GM19463 (cell line): Measurements from ENCODE around the gene C21orf58.

Experiments used
- ATAC-seq: cut with Tn5 transposase; IDR thresholded peaks from one replicate; pipeline ENCODE4 v1.9.1; 2021; ENCODE audit warnings: mild to moderate bottlenecking, moderate library complexity; ENCODE audit not compliant: unreplicated experiment

The C21orf58 gene

DNA sequence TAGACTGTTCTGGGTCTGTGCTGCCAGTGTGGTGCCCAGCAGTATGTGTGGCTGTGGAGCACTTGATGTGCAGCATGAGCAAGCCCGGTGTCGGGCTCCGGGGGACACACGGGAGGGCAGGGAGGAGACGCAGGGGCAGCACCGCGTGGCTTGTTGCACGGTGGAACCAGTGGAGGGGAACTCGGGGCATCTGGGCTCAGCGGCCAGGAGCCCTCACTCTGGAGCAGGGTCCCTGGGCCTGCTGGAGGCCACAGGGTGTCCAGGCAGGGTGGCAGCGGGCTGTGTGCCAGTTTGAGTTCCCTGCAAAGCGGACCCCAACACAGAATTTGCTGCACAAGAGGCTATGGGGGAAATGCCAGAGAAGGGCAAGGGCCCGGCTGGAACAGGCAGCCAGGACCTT lies 30.8 kb upstream of the C21orf58 start:
- ATAC-seq, result no peak

DNA sequence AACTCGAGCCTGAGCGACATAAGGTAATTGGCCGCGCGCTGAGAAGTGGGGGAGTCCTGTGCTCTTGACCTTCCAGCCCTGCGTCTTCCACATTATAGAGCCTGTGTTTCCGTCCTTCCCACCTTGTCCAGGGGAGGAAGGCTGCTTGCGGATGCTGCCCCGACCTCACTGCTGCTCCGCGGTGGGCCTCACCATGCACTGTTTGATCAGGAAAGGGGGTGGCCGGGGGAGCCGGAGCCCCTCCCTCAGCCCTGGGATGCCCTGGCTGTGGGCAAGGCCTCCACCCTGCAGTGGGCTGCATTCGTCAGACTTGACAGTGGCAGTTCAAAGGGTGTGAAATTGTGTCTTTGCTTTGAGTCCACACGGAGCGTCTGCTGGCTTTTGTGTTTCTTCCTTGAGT lies 30.4 kb upstream of the C21orf58 start:
- ATAC-seq, result no peak

DNA sequence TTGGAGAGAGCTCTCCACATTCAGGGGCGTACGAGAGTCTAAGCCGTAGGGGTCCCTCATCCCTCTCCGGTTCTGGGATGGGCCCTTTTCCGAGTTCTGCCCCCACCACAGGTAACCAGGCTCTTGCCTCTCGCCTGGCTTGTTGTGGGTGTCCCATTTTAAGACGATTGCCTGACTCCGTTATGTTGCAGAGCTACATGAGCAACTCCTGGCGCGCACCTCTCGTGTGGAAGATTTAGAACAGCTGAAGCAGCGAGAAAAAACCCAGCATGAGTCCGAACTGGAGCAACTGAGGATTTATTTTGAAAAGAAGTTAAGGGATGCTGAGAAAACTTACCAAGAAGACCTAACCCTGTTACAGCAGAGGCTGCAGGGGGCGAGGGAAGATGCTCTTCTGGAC lies 29.2 kb upstream of the C21orf58 start:
- ATAC-seq, result no peak

DNA sequence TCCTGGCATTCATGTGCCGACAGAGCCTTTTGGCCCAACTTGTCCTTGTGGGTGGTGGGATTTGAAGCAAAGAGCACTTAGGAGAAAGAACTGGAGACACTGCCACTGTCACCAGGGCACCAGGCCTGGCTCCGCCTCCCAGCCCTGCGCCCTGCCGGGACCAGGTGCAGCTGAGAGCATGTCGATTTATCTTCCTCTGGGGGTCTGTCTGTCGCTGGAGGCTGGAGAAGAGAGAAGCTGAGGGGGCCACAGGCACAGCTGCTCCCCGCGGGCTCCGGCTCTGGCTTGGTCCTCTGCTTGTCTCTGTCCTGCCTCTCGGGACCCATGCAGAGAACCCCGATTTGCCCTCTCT lies 28.5 kb upstream of the C21orf58 start:
- ATAC-seq, result no peak

DNA sequence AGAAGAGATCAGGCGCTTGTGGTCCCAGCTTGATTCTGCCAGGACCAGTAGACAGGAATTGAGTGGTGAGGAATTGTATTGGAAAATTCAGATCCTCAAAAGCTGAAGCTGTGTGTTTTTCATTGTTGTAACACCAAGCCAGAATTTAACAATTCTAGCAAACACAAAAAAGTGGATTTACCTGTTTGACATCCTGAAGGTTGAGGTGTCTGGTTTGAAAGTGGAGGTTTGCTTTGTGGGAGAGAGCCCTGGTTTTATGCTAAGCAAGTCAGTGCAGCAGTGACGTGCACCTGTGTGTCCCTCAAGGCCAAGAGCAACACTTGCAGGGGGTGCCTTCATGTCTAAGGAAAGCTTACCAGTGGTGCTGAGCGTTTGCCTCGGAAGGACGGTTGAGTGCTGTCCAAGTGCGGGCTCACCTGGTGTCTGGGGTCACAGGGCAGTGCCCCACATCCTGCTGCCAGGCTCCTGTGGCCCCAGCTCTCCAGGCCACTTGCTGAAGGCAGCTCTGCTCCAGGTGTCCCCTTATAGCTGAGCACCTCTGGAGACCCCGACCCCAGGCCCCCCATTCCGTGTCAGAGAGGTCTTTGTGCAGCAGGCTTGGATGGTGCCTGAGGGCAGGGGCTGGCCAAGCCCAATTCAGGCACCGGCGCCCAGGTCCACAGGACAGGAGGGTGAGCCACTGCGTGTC lies 27.9 kb upstream of the C21orf58 start:
- no peak for ATAC-seq

DNA sequence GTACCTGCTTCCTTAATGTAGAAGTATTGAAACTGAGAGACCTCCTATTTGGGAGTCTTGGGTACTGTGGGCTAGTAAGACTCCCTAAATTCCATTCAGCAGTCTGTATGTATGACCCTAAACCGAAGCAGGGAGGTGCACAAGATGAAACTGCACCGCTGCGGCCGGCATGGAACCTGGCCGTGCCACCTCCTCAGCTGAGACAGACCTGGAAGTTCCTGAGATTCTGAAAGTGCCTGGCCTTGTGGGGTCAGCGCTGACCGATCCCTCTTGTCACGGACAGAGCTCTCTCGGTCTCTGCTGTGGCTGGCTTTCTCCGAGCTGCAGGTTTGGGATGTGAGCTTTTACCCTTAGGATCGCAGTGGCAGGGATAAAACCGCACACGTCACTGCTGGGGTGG lies 27.3 kb upstream of the C21orf58 start:
- no peak for ATAC-seq

DNA sequence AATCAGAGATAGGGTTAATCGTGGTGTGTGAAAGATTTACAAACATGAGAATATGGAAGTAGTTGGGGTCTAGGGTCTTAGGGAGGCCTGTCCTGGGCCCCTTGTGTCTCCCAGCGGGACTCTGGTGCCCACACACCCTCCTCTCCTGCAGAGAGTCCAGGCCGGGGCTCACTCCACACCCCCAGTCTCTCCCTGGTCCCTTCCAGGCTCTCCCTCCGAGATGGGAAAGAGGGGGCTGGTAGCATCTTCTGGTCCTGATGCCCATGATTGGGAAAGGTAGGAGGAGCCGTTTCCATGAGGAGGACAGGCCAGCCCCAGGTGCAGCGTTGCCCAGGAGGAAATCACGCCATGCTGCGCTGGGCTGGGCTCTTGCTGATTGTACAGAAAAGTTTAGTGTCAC lies 26.9 kb upstream of the C21orf58 start:
- ATAC-seq, result no peak

DNA sequence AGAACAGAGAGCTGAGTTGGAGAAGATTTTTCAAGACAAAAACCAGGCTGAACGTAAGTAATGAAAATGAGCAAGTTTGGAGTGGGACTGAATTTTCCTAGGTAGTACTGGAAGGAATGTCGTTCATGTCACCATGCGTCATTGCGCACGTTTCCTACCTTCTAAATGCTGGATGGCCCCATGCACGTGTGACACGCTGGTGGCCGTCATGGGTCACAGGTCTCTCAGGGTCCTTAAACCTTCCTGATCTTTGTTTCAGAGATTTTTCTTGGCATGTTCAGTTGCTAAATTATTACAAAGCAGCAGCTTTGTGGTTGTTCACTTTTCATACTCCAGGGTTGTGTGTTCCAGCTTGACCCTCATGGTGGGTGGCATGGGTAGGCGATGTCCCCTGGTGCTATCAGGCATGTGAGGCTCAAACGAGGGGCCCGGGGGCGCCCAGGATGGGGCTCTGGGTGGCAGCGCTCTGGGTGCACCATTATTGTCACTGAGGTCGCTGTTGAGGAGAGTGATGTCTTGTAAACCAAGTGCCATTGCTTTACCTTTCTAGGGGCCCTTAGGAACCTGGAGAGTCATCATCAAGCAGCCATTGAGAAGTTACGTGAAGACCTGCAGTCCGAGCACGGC lies 25.6 kb upstream of the C21orf58 start:
- no peak for ATAC-seq

DNA sequence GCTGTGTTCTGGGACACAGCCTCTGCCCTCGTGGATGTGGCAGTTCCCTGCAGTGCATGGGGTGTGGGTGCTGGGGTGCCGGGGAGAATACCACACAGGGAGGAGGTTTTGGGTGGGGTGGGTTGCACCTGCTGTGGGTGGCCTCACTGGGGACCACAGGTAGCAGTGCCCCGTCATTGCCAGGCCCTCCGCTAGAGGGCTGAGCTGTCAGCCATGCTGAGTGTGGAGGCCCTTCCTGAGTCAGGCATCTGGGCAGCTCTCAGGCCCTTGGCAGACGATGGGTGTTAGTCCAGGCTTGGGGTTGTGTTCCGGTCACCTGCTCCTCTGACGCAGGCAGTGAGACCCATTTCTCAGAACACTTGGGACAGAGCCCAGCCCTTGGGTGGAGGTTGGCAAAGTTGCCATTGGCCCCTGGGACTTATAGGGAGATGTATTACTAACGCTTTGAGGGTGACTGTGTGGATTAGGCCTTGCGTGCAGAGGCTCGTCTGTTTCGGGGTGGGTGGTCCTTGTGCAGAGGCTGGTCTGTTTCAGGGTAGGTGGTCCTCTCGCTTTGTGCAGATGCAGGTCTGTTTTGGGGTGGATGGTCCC lies 24.2 kb upstream of the C21orf58 start:
- ATAC-seq, result no peak

DNA sequence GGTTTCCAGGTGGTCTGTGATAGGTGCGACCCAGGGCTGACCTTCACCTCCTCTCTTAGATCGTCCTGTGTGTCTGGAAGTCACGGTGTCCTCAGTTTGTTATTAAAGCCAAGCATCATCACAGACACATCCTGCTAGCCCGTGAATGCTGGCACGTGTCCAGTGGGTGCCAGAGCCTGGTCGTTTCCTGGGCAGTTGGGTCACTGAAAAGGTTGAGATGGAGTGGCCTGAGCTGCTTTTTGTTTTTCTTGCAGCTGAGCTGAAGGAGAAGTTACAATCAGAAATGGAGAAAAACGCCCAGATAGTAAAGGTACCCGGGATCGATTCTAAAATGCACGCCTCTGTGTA lies 23.5 kb upstream of the C21orf58 start:
- ATAC-seq, result no peak

DNA sequence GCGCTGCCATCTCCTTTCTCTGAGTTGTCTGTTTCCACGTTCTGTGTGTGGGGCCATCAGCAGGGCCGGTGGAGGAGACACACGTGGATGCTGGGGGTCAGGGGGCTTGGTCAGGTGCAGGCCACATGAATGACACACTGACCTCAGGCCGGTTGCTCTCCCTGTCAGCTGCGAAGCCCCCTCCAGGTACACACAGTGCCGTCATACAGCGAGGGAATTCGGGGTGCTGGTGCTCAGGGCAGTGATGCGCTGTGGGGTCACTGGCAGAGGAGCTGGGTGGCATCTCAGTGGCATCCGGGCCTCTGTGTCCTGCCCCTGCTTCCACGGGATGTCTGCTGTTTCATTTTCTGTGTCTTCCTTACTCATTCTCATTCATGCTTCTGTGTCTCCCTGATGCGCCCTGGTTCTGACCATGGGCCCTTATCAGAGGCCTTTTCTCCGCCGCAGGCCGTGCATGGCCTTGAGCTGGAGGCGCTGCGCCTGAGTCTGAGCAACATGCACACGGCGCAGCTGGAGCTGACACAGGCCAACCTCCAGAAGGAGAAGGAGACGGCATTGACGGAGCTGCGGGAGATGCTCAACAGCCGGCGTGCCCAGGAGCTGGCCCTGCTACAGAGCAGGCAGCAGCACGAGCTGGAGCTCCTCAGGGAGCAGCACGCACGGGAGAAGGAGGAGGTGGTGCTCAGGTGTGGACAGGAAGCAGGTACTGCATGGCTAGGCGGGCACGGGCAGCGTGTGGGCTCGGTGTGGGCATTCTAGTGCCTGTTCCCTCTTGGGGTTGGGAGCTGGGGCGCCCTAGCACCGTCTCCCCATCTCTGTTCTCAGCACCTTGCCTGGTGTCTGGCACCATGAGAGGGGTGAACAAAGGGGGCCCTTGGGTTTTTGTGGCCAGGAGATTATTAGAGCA lies 22.9 kb upstream of the C21orf58 start:
- no peak for ATAC-seq

DNA sequence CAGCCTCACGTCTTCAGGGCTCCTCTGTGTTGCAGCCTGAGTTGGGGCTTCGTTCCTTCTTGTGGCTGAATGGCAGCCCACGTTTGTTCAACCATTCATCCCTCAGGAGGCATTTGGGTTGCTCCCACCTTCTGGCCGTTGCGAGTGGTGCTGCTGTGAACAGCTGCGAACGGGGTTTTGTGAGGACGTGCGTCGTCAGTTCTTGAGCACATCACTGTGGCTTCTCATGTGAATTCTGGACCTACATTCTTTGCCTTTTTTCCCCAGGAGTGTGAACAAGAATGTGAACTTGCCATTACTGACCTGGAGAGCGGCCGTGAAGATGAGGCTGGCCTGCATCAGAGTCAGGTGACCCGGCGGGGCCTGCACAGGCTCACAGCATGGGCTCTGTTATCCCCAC lies 22.2 kb upstream of the C21orf58 start:
- no peak for ATAC-seq

DNA sequence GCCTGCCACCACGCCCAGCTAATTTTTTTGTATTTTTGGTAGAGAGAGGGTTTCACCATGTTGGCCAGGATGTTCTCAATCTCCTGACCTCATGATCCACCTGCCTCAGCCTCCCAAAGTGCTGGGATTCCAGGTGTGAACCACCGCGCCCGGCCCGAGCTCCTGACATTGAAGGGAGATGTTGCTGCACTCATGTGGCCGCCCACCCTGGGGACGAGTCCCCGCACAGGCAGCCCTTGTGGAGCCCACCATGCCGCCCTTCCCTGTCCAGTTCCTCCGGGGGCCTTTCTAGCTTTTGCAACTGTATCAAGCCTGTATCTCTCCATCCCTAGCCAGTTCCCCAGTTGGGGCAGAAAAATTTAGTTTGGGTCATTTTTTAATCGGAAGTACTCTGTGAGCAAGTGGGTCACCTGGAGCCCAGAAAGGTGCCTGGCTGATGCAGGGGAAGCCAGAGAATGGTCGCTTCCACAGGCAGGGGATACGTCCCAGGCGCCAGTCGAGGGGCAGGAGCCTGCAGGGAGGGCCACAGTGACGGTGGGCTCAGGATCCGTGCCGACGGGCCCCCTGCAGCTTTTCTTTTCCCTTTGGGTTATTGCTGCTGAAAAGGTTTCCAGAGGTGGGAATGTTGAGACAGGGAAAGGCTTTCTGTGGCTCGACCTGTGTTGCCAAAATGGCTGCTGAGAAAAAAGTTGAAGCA lies 20.7 kb upstream of the C21orf58 start:
- no peak for ATAC-seq

DNA sequence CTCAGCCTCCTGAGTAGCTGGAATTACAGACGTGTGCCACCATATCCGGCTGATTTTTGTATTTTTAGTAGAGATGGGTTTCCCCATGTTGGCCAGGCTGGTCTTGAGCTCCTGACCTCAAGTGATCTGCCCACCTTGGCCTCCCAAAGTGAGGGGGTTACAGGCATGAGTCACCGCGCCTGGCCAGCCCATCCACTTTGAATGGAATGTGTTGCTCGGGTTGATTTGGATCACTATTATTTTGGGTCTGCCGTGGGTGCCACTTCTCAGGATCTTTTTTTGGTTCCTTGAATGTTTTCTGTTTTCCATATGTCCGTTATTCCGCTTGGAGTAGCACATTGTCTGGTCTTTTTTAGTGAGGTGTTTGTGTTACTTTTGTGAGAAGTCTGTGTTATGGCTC lies 17.3 kb upstream of the C21orf58 start:
- no peak for ATAC-seq

DNA sequence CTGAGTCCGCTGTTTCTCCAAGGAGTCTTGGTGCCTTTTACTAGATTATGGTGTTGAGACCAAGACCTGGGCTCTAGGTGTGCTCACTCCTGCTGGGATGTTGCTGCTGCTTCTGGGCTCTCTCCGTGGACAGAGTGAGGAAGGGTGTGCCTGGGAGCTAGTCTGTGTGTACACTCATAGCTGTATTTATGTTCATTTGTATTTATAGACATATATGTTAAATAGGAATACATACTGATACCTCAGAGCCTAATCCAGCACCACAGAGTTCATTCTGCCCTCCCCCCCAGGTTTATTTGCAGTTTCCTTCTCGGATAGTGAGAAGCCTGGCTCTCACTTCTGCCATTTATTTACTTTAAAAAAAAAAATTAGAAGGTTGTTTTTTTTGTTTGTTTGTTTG lies 12.9 kb upstream of the C21orf58 start:
- ATAC-seq, result no peak

DNA sequence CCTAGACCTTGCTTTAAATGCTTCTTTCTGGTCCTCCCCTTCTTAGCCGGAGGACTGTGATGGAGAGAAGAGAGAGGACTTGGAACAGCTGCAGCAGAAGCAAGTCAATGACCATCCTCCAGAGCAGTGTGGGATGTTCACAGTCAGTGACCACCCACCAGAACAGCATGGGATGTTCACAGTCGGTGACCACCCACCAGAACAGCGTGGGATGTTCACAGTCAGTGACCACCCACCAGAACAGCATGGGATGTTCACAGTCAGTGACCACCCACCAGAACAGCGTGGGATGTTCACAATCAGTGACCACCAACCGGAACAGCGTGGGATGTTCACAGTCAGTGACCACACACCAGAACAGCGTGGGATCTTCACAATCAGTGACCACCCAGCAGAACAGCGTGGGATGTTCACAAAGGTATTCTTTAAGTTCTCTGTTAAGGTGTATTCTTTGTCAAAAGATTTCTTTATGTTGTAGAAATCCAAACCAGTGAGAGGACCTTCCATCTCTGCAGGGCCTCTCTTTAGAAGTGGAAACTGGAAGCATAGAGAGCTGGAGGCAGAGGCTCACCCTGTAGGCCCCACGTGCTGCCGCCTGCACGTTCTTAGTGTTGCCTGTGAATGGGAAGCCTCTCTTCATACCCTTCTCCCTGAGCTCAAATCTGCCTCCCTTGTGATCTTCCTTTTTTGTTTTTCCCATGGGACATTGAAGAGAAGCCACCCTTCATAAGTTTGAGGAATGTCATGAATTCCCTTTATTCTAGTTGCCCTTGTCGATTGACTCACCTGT lies 10.9 kb upstream of the C21orf58 start:
- no peak for ATAC-seq

DNA sequence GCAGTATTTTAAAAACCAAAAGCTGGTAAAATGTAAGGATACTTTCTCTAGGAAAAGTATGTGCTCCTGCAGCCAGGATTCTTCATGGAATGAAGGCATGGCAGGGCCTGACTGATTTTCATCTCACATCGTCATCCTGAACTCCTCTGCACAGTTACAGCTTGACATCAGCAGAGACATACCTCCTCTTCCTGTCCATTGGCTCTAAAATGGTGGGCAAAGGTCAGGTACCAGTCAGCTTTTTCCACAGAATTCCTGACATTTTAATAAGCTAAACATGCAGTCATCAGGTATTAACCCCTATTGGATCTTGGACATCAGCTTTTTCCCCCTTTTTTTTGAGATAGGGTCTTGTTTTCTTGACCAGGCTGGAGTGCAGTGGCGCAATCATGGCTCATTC lies 6.1 kb upstream of the C21orf58 start:
- ATAC-seq, result no peak

DNA sequence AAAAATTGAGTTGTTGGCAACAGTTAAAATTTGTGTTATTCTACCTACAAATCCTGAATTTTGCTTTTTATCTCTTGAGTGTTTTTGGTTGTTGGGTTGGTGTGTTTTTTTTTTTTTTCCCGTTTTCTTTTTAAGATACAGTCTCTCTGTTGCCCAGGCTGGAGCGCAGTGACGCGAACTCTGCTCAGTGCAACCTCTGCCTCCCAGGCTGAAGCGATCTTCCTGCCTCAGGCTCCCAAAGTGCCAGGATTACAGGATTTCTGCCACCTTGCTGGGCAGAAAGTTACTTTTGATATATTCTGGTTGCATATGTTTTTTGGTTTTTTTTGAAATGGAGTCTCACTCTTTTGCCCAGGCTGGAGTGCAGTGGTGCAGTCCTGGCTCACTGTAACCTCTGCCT lies 4.5 kb upstream of the C21orf58 start:
- ATAC-seq, result no peak

DNA sequence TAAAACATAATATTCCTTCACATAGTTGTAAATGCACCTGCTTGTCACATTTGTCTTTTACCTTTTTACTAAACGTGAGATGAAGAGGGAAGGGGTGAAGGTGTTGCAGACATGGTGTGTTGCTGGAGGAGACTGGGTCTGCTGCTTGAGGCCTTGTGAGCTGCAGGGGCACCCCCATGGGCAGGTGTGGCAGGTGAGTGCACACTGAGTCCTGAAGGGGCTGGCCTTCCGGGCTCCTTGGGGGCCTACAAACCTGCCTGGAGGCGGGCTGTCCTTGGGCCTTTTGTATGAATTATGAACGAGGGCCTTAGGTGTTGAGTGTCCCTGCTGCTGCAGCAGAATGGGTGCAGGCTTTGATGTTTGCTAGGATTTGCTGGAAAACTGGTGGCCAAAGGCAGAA lies 4.0 kb upstream of the C21orf58 start:
- no peak for ATAC-seq

DNA sequence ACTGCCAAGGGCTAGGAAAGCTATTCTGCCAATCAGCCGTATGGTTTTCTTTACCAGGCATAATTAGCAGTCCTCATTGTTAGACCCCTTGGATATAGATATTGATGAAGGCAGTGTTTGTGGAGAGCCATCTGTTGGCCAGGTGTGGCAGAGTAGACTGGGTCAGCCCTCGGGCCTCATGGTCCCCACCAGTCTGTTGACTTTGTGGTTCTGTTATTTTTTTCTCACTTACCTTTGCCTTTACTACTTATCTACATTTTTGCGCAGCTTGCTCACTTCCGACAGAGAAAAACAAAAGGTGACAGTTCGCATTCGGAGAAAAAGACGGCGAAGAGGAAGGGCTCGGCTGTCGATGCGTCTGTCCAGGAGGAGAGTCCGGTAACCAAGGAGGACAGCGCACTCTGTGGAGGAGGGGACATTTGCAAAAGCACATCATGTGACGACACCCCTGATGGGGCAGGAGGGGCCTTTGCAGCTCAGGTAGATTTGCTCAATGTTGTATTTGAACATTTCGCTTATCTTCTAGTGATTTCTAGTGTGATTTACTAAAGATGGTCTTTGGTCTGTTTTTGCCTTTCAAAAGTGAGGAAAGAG lies 2.5 kb upstream of the C21orf58 start:
- ATAC-seq, result no peak
